Mesendoderm (in vitro differentiated cells): ENCODE measurements around the gene MRPL3.
A peak's percentile ranks its signal among the peaks of the same experiment; 100 is the strongest.

Experiments
- DNase-seq: peaks from one replicate; pipeline ENCODE4 v3.0.0; 2013
- H2AK5ac ChIP-seq: 2 replicates; pipeline ENCODE4 v1.6.1; 2013; ENCODE audit warnings: low read length, inconsistent platforms
- H2BK120ac ChIP-seq: 2 replicates; pipeline ENCODE4 v1.6.1; 2013; ENCODE audit warnings: low read depth, mild to moderate bottlenecking, low read length, moderate library complexity, mixed read lengths
- H2BK15ac ChIP-seq: replicated peaks from 2 replicates; pipeline ENCODE4 v1.6.1; 2013; ENCODE audit warnings: low read depth, mild to moderate bottlenecking, moderate library complexity
- H2BK5ac ChIP-seq: 2 replicates; pipeline ENCODE4 v1.6.1; 2013; ENCODE audit warnings: low read length, inconsistent platforms
- H3K18ac ChIP-seq: 2 replicates; pipeline ENCODE4 v1.6.1; 2013; ENCODE audit warnings: mild to moderate bottlenecking, low read length, mixed read lengths
- H3K23ac ChIP-seq: one replicate; pipeline ENCODE4 v1.6.1; 2013; ENCODE audit warnings: low read length
- H3K27ac ChIP-seq: 2 replicates; pipeline ENCODE4 v1.5.1; 2013; ENCODE audit warnings: low read depth, mild to moderate bottlenecking, inconsistent platforms, low read length, moderate library complexity
- H3K27me3 ChIP-seq: 2 replicates; pipeline ENCODE4 v1.6.1; 2013; ENCODE audit warnings: low read length, control low read depth, mild to moderate bottlenecking, inconsistent platforms; ENCODE audit not compliant: insufficient read depth, poor library complexity
- H3K36me3 ChIP-seq: 2 replicates; pipeline ENCODE4 v1.6.1; 2013; ENCODE audit warnings: low read length, inconsistent platforms; ENCODE audit not compliant: control insufficient read depth, insufficient read depth
- H3K4ac ChIP-seq: one replicate; pipeline ENCODE4 v1.6.1; 2013; ENCODE audit warnings: low read depth, mild to moderate bottlenecking, low read length, moderate library complexity
- H3K4me1 ChIP-seq: 2 replicates; pipeline ENCODE4 v1.6.1; 2013; ENCODE audit warnings: low read depth, low read length, inconsistent platforms; ENCODE audit not compliant: control insufficient read depth
- H3K4me2 ChIP-seq: 2 replicates; pipeline ENCODE4 v1.6.1; 2013; ENCODE audit warnings: low read length
- H3K4me3 ChIP-seq: 2 replicates; pipeline ENCODE4 v1.5.1; 2013; ENCODE audit warnings: mild to moderate bottlenecking, low read length
- H3K56ac ChIP-seq: one replicate; pipeline ENCODE4 v1.6.1; 2013; ENCODE audit warnings: low read length
- H3K79me1 ChIP-seq: 2 replicates; pipeline ENCODE4 v1.6.1; 2013; ENCODE audit warnings: low read length, inconsistent platforms
- H3K79me2 ChIP-seq: 2 replicates; pipeline ENCODE4 v1.6.1; 2013; ENCODE audit warnings: mild to moderate bottlenecking, low read length; ENCODE audit not compliant: control insufficient read depth, insufficient read depth
- H3K9ac ChIP-seq: 2 replicates; pipeline ENCODE4 v1.6.1; 2013; ENCODE audit warnings: low read length, inconsistent platforms
- H4K5ac ChIP-seq: one replicate; pipeline ENCODE4 v1.6.1; 2013; ENCODE audit warnings: low read length
- H4K8ac ChIP-seq: one replicate; pipeline ENCODE4 v1.6.1; 2013; ENCODE audit warnings: low read depth, mild to moderate bottlenecking, control low read depth, low read length, moderate library complexity
- WGBS: extraction: QIAGEN DNeasy Blood & Tissue Kit; methylation state at CpG from one replicate; pipeline ENCODE4 v1.1.7; 2013; ENCODE audit warnings: low lambda C conversion rate, missing lambda C conversion rate; ENCODE audit not compliant: insufficient coverage; ENCODE audit errors: extremely low coverage; 5-methylcytosine and 5-hydroxymethylcytosine counted together

Gene MRPL3

DNA sequence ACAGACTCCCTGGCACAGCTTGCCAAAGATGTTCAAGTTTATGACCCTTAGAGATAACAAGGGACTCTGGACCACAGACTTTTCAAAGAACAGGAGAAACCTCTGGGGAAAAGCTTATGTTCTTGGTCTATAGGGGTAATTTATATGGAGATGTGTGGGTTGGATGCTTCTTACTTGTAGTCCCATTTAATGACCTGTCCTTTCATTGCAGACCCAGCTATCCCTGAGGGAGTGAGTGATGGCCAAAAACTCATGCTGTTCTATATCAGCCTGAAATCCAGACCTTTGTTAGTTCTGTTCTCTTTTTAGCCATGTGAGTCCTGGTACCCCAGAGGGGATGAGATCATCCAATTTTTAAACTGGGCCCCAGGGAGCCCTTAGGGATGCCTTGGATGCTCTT, 43.7 kb upstream of the MRPL3 start:
- Histone ChIP-seq H3K36me3 (no peaks in the 10 kb centered on the region), H3K4ac (no peak overlapping the region), H3K4me2 (no peak overlapping the region), H2AK5ac (no peak overlapping the region), H3K27ac (no peak overlapping the region), H3K27me3 (no peaks in the 10 kb centered on the region), H3K4me3 (no peak overlapping the region), H2BK120ac (no peak overlapping the region), H3K79me1 (no peaks in the 10 kb centered on the region), H3K23ac (no peak overlapping the region), H3K4me1 (no peaks in the 10 kb centered on the region), H3K79me2 (no peaks in the 10 kb centered on the region), H4K5ac (no peak overlapping the region), H3K9ac (no peak overlapping the region), H2BK5ac (no peak overlapping the region), H4K8ac (no peak overlapping the region), H3K56ac (no peak overlapping the region), H3K18ac (no peak overlapping the region), H2BK15ac (no peak overlapping the region)
- no peak for DNase-seq

DNA sequence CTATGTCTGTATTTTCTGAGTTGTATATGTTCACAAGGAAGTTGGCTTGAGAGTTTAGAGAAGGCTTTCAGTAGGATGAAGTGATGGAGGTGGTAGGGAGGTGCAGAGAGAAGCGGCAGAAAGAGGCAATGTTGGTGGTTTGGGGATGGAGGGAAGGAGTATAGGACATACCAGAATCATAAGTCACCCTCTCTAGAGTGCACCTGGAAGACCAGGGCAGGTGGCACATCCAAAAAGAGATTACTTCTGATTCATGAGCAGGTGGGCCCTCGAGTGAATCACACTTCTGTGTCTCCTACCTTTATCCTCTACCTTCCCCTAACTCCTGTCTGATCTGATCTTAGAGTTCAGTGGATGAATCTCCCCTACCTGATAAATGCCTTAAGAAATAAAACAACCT, 41.8 kb upstream of the MRPL3 start:
- H3K4ac ChIP-seq = no peak overlapping the region
- H2BK15ac ChIP-seq = no peak overlapping the region
- H4K5ac ChIP-seq = no peak overlapping the region
- no peak overlapping the region for H3K9ac ChIP-seq
- H3K27me3 ChIP-seq = no peaks in the 10 kb centered on the region
- no peak overlapping the region for H2BK120ac ChIP-seq
- no peaks in the 10 kb centered on the region for H3K79me2 ChIP-seq
- no peaks in the 10 kb centered on the region for H3K36me3 ChIP-seq
- no peaks in the 10 kb centered on the region for H3K79me1 ChIP-seq
- no peak for DNase-seq
- no peak overlapping the region for H3K18ac ChIP-seq
- WGBS = no CpG with 5 or more reads among the region's 2 CpGs
- H4K8ac ChIP-seq = no peak overlapping the region
- H3K4me1 ChIP-seq = no peaks in the 10 kb centered on the region
- H3K4me2 ChIP-seq = no peak overlapping the region
- H3K23ac ChIP-seq = no peak overlapping the region
- no peak overlapping the region for H3K56ac ChIP-seq
- no peak overlapping the region for H2AK5ac ChIP-seq
- H2BK5ac ChIP-seq = no peak overlapping the region
- no peak overlapping the region for H3K4me3 ChIP-seq
- H3K27ac ChIP-seq = no peak overlapping the region

DNA sequence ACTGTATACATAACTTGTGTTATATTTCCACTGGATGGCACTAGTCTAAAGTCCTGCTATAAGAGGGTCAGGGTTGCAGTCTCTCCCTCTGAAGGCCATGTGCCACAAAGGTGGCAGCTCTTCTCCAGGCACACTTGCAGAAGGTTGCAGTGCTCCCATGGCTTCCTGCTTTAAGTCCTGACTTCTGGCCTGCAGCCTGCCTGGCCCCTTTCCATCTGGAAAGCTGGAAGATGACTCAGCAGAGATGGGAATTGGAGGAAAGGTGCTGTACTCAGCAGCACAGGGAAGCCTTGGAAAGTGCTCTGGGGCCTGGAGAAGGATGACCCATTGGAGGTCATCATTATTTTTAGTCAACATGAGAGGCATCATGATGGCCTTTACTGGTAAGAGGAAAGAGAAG, 40.9 kb upstream of the MRPL3 start:
- no peak overlapping the region for H3K9ac ChIP-seq
- no peak overlapping the region for H2AK5ac ChIP-seq
- H3K23ac ChIP-seq = no peak overlapping the region
- no peak overlapping the region for H2BK120ac ChIP-seq
- H3K36me3 ChIP-seq = no peaks in the 10 kb centered on the region
- DNase-seq = peak; percentile 55
- H3K27ac ChIP-seq = no peak overlapping the region
- no peak overlapping the region for H3K4ac ChIP-seq
- no peak overlapping the region for H3K4me3 ChIP-seq
- H3K56ac ChIP-seq = no peak overlapping the region
- H3K79me2 ChIP-seq = no peaks in the 10 kb centered on the region
- no peak overlapping the region for H3K4me2 ChIP-seq
- no peak overlapping the region for H4K8ac ChIP-seq
- no peak overlapping the region for H4K5ac ChIP-seq
- H3K18ac ChIP-seq = no peak overlapping the region
- no peaks in the 10 kb centered on the region for H3K27me3 ChIP-seq
- no peaks in the 10 kb centered on the region for H3K4me1 ChIP-seq
- H2BK15ac ChIP-seq = no peak overlapping the region
- H2BK5ac ChIP-seq = no peak overlapping the region
- H3K79me1 ChIP-seq = no peaks in the 10 kb centered on the region

DNA sequence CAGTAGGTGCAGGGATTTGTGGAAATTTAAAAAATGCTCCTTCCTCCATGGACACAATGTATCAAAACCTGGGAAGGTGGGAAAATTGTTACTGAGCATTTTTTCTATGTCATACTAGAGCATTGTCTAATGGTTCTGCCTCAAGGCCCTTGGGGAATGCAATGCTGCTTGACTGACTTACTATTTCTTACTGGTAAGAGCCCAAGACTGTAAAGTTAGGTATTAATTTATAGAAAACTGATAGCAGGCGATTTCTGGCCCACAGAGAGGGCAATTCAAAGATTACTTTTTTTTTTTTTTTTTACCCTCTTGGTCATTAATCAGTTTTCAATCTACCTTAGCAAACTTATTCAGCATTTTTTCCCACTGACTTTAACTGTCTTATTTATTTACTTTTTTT, 38.5 kb upstream of the MRPL3 start:
- Histone ChIP-seq H4K5ac (no peak overlapping the region), H4K8ac (no peak overlapping the region), H3K9ac (no peak overlapping the region), H2AK5ac (no peak overlapping the region), H3K27me3 (no peaks in the 10 kb centered on the region), H3K79me2 (no peaks in the 10 kb centered on the region), H3K18ac (no peak overlapping the region), H3K56ac (no peak overlapping the region), H3K4ac (no peak overlapping the region), H3K36me3 (no peaks in the 10 kb centered on the region), H3K27ac (no peak overlapping the region), H3K4me1 (no peaks in the 10 kb centered on the region), H3K4me3 (no peak overlapping the region), H3K4me2 (no peak overlapping the region), H2BK120ac (no peak overlapping the region), H3K23ac (no peak overlapping the region), H2BK5ac (no peak overlapping the region), H3K79me1 (no peaks in the 10 kb centered on the region), H2BK15ac (no peak overlapping the region)
- WGBS = no CpG with 5 or more reads among the region's 1 CpG
- DNase-seq = no peak

DNA sequence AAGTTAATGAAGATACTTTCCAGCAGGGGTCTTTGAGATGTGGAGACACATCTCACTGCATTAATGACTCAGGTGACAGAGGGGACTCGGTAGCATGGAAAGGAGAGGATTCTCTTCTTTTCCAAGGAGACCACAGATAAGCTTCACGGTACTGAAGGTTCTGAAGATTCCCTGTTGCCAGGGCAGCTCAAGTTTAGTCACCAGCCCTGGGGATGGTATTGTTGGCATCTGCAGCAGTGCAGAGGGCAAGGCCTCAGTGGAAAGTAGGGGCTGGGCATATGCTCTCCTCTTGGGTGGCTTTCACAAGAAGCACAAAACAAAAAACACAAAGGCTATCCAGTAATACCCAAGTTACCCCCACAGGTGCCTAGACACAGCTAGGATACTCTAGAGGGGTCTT, 38.0 kb upstream of the MRPL3 start:
- no peak overlapping the region for H3K56ac ChIP-seq
- no peaks in the 10 kb centered on the region for H3K79me1 ChIP-seq
- H2BK120ac ChIP-seq = no peak overlapping the region
- H3K4ac ChIP-seq = no peak overlapping the region
- H3K4me3 ChIP-seq = no peak overlapping the region
- H2BK5ac ChIP-seq = no peak overlapping the region
- no peak overlapping the region for H3K27ac ChIP-seq
- H3K4me2 ChIP-seq = no peak overlapping the region
- H2AK5ac ChIP-seq = no peak overlapping the region
- no peaks in the 10 kb centered on the region for H3K79me2 ChIP-seq
- no peak for DNase-seq
- H3K9ac ChIP-seq = no peak overlapping the region
- no peak overlapping the region for H4K8ac ChIP-seq
- H2BK15ac ChIP-seq = no peak overlapping the region
- no peaks in the 10 kb centered on the region for H3K36me3 ChIP-seq
- no peaks in the 10 kb centered on the region for H3K27me3 ChIP-seq
- no peak overlapping the region for H3K18ac ChIP-seq
- H3K4me1 ChIP-seq = no peaks in the 10 kb centered on the region
- no peak overlapping the region for H4K5ac ChIP-seq
- H3K23ac ChIP-seq = no peak overlapping the region
- WGBS = no CpG with 5 or more reads among the region's 2 CpGs

DNA sequence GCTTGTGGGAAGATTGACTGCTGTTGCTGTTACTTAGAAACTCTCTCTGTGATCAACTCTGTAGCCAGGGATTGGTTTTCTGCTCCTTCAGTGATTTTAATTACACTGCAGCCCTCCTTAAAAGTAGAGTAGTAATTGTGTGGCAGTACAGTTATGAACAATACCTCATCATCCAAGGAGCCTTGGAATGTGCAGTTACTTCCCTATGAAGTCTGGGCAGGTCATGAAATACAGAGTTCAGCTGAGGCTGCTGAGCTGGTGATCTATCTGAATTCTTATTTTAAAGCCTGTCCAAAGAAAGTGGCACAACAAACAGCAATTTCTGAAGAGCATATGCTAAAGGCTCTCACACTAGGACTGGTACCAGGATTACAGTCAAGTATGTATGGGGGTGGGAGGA, 37.4 kb upstream of the MRPL3 start:
- no peaks in the 10 kb centered on the region for H3K27me3 ChIP-seq
- no peak overlapping the region for H2BK5ac ChIP-seq
- H3K9ac ChIP-seq = no peak overlapping the region
- no peak overlapping the region for H3K27ac ChIP-seq
- no peak overlapping the region for H2BK120ac ChIP-seq
- no peak overlapping the region for H2AK5ac ChIP-seq
- H3K79me1 ChIP-seq = no peaks in the 10 kb centered on the region
- H3K4me1 ChIP-seq = no peaks in the 10 kb centered on the region
- no peak overlapping the region for H3K23ac ChIP-seq
- no peak overlapping the region for H4K8ac ChIP-seq
- no peaks in the 10 kb centered on the region for H3K36me3 ChIP-seq
- DNase-seq = no peak
- H3K56ac ChIP-seq = no peak overlapping the region
- H2BK15ac ChIP-seq = no peak overlapping the region
- no peak overlapping the region for H3K4me2 ChIP-seq
- H4K5ac ChIP-seq = no peak overlapping the region
- no peak overlapping the region for H3K18ac ChIP-seq
- H3K4ac ChIP-seq = no peak overlapping the region
- no peaks in the 10 kb centered on the region for H3K79me2 ChIP-seq
- no peak overlapping the region for H3K4me3 ChIP-seq
